Colonic mucosa (tissue), 4 donors: ENCODE results near the gene UPK3A. TPM values are rescaled to one million over a fixed set of nuclear protein-coding genes. Genes with fewer than 3 reads are reported as not detected.

Experiments
- DNase-seq: peaks from one replicate; pipeline ENCODE4 v3.0.0-alpha.2; 2020
- H3K27ac ChIP-seq: fragments of 200-600 bp; one replicate; pipeline ENCODE4 v1.8.0; 2021
- H3K27me3 ChIP-seq: fragments of 200-600 bp; one replicate; pipeline ENCODE4 v1.8.0; 2021
- H3K36me3 ChIP-seq: fragments of 200-600 bp; one replicate; pipeline ENCODE4 v1.8.0; 2021
- H3K4me1 ChIP-seq: fragments of 200-600 bp; one replicate; pipeline ENCODE4 v1.8.0; 2021; ENCODE audit warnings: mild to moderate bottlenecking
- H3K4me3 ChIP-seq: fragments of 200-600 bp; one replicate; pipeline ENCODE4 v1.8.0; 2021
- H3K9ac ChIP-seq, 2 donors: one replicate each; pipeline ENCODE4 v1.7.0; 2013; ENCODE audit warnings: control low read depth in 2 of 2, low read depth in 2 of 2, low read length in 2 of 2
- H3K9me3 ChIP-seq: fragments of 200-600 bp; one replicate; pipeline ENCODE4 v1.8.0; 2021
- intact Hi-C: fragments of 100-400 bp; cut with DNase I; formaldehyde crosslinking; loops from one replicate; pipeline ENCODE4 v1.14.1; 2022
- total RNA-seq, 2 donors: library from RNA; stranded (reverse); fragmentation: NEBNext Ultra II Directional in 1 of 2; extraction: Animal tissue kit (Norgen Biotek cat#: 25700) in 1 of 2; gene quantifications; one replicate each; pipeline ENCODE4 v1.2.1, GENCODE V29; 2021
- TF ChIP-seq, protein P1 (sequence below): fragments of 200-600 bp; IDR thresholded peaks from one replicate; pipeline ENCODE4 v1.8.0; 2022; ENCODE audit warnings: antibody characterized with exemption, mild to moderate bottlenecking
- donor health status: healthy.
- donor health status: DM: no; HTN: no; CAD: no.
- donor health status: DM: no; HTN: no; CAD: no.

Gene UPK3A
- total RNA-seq, 2 donors from 2014 or later, result 0.32 to 3.6 TPM

DNA sequence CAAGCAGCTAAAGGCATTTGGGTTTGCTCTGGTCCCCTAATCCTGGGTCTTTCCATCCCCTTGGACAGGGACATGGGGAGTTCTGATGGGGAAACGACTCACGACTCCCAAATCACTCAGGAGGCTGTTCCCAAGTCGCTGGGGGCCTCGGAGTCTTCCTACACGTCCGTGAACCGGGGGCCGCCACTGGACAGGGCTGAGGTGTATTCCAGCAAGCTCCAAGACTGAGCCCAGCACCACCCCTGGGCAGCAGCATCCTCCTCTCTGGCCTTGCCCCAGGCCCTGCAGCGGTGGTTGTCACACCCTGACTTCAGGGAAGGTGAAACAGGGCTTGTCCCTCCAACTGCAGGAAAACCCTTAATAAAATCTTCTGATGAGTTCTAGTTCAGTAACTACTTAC lies 10.7 kb downstream of the UPK3A start:
- Histone ChIP-seq H3K9me3 (no peaks in the 10 kb centered on the region), H3K9ac (no peak overlapping the region), H3K4me1 (no peaks in the 10 kb centered on the region), H3K27me3 (no peaks in the 10 kb centered on the region), H3K4me3 (no peak overlapping the region), H3K36me3 (no peaks in the 10 kb centered on the region), H3K27ac (no peak overlapping the region)
- intact Hi-C loops, result no loop called here
- DNase-seq, result no peak
- TF ChIP-seq, protein P1, sequence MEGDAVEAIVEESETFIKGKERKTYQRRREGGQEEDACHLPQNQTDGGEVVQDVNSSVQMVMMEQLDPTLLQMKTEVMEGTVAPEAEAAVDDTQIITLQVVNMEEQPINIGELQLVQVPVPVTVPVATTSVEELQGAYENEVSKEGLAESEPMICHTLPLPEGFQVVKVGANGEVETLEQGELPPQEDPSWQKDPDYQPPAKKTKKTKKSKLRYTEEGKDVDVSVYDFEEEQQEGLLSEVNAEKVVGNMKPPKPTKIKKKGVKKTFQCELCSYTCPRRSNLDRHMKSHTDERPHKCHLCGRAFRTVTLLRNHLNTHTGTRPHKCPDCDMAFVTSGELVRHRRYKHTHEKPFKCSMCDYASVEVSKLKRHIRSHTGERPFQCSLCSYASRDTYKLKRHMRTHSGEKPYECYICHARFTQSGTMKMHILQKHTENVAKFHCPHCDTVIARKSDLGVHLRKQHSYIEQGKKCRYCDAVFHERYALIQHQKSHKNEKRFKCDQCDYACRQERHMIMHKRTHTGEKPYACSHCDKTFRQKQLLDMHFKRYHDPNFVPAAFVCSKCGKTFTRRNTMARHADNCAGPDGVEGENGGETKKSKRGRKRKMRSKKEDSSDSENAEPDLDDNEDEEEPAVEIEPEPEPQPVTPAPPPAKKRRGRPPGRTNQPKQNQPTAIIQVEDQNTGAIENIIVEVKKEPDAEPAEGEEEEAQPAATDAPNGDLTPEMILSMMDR, result no peak

- H3K9me3 ChIP-seq, result no peaks in the 10 kb centered on the region
- H3K27me3 ChIP-seq, result no peaks in the 10 kb centered on the region
- no peaks in the 10 kb centered on the region for H3K36me3 ChIP-seq
- no peak overlapping the region for H3K9ac ChIP-seq
- H3K4me3 ChIP-seq, result no peak overlapping the region
- TF ChIP-seq, protein P1, result no peak
- intact Hi-C loops, result no loop called here
- H3K27ac ChIP-seq, result no peak overlapping the region
- no peak for DNase-seq
- H3K4me1 ChIP-seq, result no peaks in the 10 kb centered on the region
These were observed 12.0 kb downstream of the UPK3A start for GRCh38 chr22:45296628-45297297.

GRCh38 chr22:45298934-45299505 lies 14.3 kb downstream of the UPK3A start:
- H3K9me3 ChIP-seq, result no peaks in the 10 kb centered on the region
- no peak overlapping the region for H3K4me3 ChIP-seq
- no peak overlapping the region for H3K27ac ChIP-seq
- H3K27me3 ChIP-seq, result no peaks in the 10 kb centered on the region
- TF ChIP-seq, protein P1, result no peak
- intact Hi-C loops, result no loop called here
- DNase-seq, result no peak
- no peak overlapping the region for H3K9ac ChIP-seq
- H3K4me1 ChIP-seq, result no peaks in the 10 kb centered on the region
- H3K36me3 ChIP-seq, result no peaks in the 10 kb centered on the region

GRCh38 chr22:45302751-45303150 lies 18.0 kb downstream of the UPK3A start:
- Histone ChIP-seq H3K27ac (peak overlapping the region; percentile 62), H3K9me3 (no peaks in the 10 kb centered on the region), H3K9ac (peak overlapping the region; percentile 9 to 12), H3K4me3 (no peak overlapping the region), H3K36me3 (no peaks in the 10 kb centered on the region), H3K27me3 (no peaks in the 10 kb centered on the region), H3K4me1 (no peaks in the 10 kb centered on the region)
- DNase-seq, result no peak
- TF ChIP-seq, protein P1, result no peak
- intact Hi-C loops, result no loop called here

GRCh38 chr22:45303181-45303580 lies 18.4 kb downstream of the UPK3A start:
- Histone ChIP-seq H3K4me1 (no peaks in the 10 kb centered on the region), H3K27me3 (no peaks in the 10 kb centered on the region), H3K36me3 (no peaks in the 10 kb centered on the region), H3K9ac (peak overlapping the region in 1 of 2 donors; percentile 9), H3K9me3 (no peaks in the 10 kb centered on the region), H3K27ac (peak overlapping the region; percentile 57), H3K4me3 (no peak overlapping the region)
- no peak for DNase-seq
- intact Hi-C loops, result no loop called here
- TF ChIP-seq, protein P1, result no peak
